SK-N-SH treated with all-trans-retinoic acid at 6 μM for 48 hours (cell line): ENCODE results near the gene SPATA2L.

Source experiments
- POU6F1 ChIP-seq: fragments of 250-450 bp; sonication (Bioruptor Pico); IDR thresholded peaks from 2 replicates; pipeline ENCODE4 v1.8.0; 2021; ENCODE audit warnings: low read depth, mild to moderate bottlenecking, moderate library complexity, borderline replicate concordance
- ZFP30 ChIP-seq: fragments of 450-650 bp; formaldehyde crosslinking; IDR thresholded peaks from 2 replicates; pipeline ENCODE4 v1.5.0; 2022; ENCODE audit warnings: mild to moderate bottlenecking, moderate library complexity
- TF ChIP-seq, protein P1 (sequence below): fragments of 250-450 bp; sonication (Bioruptor Pico); IDR thresholded peaks from 2 replicates; pipeline ENCODE4 v1.5.0; 2020; ENCODE audit warnings: mild to moderate bottlenecking, moderate library complexity

DNA sequence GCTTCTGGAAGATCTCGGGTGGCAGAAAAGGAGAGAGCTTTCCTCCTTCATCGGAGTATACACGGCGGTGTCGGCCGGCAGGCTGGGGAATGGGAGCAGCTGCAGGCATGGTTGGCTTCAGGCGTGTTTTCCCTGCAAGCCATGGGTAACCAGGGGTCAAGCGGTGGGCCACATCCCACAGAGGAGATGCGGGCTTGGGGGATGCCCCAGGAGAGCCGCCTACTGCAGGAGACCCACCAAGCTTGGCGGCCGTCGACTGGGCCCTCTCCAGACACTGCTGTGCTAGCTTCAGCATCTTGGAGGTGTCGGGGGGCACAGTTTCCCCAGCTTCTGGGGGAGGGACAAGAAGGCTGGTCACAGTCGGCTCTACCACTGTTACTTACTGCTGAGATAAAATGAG lies 15.0 kb upstream of the SPATA2L start:
- TF ChIP-seq, protein P1, sequence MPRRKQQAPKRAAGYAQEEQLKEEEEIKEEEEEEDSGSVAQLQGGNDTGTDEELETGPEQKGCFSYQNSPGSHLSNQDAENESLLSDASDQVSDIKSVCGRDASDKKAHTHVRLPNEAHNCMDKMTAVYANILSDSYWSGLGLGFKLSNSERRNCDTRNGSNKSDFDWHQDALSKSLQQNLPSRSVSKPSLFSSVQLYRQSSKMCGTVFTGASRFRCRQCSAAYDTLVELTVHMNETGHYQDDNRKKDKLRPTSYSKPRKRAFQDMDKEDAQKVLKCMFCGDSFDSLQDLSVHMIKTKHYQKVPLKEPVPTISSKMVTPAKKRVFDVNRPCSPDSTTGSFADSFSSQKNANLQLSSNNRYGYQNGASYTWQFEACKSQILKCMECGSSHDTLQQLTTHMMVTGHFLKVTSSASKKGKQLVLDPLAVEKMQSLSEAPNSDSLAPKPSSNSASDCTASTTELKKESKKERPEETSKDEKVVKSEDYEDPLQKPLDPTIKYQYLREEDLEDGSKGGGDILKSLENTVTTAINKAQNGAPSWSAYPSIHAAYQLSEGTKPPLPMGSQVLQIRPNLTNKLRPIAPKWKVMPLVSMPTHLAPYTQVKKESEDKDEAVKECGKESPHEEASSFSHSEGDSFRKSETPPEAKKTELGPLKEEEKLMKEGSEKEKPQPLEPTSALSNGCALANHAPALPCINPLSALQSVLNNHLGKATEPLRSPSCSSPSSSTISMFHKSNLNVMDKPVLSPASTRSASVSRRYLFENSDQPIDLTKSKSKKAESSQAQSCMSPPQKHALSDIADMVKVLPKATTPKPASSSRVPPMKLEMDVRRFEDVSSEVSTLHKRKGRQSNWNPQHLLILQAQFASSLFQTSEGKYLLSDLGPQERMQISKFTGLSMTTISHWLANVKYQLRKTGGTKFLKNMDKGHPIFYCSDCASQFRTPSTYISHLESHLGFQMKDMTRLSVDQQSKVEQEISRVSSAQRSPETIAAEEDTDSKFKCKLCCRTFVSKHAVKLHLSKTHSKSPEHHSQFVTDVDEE (CRISPR knock-in tag) = no peak
- no peak for TF ChIP-seq POU6F1 (CRISPR knock-in tag)
- TF ChIP-seq ZFP30 (CRISPR knock-in tag) = no peak
